ENCODE data around the gene ATXN2.

Gene ATXN2

DNA sequence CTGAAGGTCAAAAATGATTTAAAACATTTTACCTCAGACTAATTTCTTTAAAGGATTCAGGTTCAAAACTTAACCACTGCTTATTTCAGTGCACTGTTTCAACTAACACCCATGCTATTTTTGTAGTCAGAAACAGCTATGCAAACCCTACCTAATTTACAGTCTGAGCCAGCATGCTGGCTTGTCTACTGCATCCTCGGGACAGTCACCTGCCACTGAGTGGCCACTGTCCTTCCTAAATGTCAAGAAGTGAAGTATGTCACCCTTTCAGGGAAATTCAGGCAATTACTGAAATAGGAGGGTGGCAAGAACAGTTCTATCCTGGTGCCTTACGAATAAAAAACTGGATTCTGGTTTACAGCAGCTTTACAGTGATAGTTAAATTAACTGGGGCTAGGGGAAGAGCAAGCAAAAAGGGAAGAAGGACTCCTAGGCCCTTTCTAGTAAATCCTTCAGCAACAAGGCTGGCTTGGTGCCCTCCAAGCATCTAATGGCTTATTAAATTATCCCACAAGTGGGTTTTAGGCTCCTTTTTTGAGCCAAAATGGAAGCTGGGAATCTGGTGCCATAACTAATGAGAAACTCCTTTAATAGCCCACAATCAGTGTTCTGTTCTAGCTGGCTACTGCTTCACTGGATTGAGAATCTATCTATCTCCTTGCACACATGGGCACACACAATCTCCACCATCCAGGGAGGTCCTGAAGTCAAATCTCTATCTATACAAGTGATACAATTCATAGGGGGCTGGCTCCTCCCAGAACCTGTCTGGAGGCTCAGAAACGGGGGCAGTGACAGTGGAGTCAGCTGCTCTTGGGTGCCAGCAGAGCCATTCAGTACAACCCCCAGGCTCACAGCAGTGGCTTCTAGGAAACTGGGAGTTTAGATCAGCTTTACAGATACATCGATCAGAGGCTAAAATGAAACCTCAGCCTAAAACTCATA is 150.0 kb downstream of the ATXN2 start:
- no peak for DNase-seq

DNA sequence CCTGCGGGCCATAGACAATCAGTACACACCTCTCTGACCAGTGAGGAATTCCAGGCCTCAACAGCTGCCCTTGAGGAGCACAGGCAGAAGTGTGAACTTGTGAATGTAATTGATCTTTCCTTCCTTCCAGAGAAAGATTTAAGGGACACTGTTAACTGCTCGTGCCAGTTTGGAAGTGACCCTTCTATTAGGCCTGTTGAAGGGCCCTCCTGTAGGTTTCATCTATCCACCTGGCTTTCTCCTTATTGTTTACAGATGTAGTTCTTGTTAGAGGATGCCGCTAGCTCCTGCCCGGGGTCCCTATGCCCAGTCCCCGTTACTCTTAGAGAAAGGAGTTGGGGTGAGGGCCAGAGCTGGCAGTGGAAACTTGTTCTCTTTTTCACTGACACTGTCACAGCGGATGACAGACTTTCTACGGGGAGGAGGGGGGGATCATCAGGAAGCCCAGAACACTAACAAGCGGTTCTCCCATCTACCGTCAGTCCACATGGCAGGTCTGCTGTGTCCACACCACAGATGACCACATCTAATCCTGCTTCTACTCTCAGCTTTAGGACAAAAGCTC is 150.8 kb downstream of the ATXN2 start:
- no peak for DNase-seq

DNA sequence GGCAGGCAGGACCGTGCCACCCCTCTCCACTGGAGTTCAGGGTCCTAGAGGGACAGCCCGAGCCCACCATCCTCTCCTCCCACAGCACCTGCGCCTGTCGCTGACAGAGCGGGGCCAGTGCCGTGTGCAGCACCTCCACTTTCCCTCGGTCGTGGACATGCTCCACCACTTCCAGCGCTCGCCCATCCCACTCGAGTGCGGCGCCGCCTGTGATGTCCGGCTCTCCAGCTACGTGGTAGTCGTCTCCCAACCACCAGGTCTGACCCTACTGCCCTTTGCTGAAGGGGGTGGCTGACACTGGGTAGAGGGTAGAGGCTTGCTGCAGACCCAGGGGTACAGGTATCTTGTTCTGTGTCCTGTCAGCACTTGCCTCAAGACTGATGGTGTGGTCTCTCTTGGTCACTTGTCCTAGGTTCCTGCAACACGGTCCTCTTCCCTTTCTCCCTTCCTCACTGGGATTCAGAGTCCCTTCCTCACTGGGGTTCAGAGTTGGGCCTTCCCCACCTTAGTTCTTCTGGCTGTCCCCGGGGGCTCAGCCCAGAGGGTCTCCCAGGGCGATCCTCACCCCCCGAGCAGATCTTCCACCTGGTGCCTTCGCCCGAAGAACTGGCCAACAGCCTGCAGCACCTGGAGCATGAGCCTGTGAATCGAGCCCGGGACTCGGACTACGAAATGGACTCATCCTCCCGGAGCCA is 151.4 kb downstream of the ATXN2 start:
- no peak for DNase-seq

DNA sequence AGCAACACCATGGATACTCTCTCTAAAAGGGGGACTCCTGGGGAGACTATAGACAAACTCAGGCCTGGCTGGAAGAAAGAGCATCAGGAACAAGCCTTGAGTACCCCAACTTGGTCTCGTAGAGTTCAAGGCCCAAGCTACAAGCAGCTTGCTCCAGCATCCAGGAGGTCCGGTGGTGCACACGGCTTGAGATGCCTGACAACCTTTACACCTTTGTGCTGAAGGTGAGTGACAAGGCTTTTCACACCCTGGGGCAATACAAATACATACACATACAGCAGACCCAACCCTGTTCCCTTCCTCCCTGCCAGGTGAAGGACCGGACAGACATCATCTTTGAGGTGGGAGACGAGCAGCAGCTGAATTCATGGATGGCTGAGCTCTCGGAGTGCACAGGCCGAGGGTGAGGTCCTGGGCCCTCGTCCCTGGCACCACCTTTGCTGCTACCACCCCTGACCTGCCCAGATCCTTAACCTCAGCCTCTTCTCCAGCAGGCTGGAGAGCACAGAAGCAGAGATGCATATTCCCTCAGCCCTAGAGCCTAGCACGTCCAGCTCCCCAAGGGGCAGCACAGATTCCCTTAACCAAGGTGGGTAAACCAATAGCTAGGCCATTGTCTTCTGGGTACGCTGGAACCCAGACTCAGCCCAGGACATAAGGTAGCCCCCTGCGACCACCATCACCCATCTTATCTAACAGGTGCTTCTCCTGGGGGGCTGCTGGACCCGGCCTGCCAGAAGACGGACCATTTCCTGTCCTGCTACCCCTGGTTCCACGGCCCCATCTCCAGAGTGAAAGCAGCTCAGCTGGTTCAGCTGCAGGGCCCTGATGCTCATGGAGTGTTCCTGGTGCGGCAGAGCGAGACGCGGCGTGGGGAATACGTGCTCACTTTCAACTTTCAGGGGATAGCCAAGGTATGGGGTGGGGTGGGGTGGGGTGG is 152.2 kb downstream of the ATXN2 start:
- DNase-seq, result no peak

DNA sequence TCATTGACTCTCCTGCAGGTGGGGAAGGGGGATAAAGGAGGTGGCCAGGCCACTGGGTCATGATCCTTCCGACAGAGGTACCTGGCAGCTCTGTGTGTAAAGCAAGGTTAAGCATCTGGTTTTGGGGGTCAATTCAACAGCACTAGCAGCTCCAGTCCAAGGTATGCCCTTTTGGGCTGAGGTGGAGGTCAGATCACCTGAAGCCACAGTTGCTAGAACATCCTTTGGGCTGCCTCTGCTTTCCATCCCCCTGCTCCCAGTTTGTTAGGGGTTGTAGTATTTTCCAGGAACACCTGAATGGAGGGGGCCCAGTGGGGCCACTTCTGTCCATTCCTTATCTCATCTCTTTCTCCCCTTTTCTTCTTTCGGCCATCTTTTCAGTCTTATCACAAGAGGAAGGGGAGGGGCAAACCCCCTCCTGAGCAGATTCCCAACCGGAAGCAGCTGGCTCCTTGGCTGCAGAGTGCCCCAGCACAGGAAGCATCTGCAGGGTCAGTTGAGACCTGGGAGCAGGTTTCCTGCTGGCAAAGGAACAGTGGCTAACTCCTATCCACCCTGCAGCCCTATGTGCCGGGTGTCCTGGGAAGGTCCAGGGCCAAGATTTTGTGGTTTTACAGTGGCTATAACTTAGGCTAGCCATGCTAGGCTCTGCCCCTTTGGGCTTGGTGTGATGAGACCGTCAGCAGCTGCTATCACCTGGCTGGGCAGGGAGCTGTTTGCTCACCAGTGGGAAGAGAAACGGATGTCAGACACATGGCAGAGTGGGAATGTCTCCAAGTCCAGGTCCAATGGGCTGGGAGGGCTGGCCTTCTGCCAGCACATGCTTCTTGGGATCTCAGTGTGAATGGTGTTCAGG is 153.2 kb downstream of the ATXN2 start:
- DNase-seq, result no peak

DNA sequence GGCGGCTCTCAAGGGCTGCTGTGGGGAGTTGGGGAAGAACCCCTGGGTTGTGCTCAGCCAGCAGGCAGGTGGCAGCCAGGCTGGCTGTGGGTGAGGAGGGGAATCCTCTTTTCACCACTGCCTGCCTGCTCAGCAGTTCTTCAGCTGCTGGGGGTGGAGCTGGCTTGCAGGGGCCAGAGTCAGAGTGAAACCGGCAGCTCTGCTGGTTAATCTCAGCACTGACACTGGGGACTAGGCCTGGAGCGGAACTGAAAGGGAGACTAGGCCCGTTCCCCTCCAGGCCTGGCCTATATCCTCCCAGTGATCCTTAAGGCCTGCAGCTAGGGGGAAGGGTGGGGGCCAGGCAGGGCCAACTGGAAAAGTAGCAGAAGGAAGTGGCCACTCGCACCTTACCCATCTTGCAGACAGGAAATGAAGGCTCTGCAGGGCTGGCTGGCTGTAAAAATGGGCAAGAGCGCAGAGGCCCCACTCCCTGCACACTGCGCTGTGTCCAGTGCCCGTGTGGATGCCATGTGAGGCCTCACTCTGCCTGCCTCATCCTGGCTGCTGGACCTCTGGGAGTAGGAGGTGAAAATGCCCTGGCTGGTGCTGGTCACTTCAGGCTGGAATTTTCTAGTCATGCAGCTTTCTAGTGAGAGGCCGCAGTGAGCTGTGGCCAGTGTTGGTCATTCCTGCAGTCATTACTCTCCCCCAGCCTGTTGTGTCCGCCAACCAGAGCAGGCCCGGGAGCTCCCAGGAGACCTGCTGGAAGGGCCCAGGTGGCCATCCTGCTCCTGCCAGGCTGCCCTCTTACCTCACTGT is 154.0 kb downstream of the ATXN2 start:
- DNase-seq, result no peak

DNA sequence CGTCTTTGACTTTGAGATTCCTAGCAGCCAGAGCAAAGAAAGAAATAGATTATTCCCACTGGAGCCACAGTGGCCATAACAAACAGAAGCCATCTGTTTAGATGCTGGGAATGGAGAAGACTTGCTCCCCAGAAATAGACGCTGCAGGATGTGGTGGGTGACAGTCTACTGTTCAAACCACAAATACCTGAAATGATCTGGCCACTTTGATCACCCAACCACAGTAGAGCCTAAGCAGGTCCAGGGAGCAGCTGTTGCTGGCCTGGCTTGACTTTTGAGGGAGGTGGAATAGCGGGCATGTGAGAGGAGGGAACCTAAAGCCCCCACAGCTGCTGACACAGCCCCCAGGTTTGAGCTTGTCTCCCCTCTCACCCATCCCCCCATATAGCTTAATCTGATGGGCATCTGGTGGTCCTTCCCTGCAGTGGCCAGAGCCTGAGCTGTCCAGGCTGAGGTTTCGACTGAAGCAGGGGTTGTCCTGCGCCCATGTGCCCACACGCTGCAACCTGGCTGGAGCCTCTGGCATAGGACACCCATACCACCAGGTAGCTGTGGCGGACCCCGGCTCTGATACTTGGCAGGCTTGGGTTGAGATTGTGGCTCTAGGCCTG is 154.7 kb downstream of the ATXN2 start:
- no peak for DNase-seq

DNA sequence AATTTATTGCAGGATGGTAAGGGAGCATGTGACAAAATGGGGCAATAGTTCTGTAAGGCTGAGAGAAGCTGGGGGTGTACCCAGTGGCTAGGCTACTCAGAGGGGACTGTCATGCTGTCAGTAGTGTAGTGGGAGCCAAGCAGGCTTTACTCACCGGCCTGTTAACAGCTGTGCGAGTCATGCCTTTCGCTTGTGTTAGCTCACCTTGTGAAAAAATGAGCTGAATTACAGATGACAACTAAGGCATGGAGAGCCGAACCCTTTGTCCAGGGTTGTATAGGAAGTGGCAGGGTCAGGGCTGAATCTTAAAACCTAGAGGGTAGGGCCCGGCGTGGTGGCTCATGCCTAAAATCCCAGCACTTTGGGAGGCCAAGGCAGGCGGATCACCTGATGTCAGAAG is 155.5 kb downstream of the ATXN2 start:
- no peak for DNase-seq

DNA sequence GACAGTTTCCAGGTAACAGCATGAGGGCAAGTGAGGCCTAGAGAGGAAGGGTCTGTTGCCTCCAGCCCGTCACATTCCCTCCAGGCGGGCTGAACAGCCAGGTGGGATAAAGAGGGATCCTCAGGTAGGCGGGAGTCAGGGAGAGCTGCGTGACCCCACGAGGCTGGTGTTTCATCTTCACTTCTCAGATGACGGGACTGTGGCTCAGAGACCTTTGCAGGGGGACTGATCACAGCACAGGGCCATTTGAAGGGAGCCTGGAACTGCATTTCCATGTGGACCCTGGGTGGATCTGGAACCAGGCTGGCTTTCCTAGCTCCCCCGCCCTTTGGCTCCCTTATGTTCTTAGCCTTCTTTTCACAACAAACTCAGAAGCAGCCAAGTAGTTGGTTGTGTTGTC is 156.0 kb downstream of the ATXN2 start:
- no peak for DNase-seq

DNA sequence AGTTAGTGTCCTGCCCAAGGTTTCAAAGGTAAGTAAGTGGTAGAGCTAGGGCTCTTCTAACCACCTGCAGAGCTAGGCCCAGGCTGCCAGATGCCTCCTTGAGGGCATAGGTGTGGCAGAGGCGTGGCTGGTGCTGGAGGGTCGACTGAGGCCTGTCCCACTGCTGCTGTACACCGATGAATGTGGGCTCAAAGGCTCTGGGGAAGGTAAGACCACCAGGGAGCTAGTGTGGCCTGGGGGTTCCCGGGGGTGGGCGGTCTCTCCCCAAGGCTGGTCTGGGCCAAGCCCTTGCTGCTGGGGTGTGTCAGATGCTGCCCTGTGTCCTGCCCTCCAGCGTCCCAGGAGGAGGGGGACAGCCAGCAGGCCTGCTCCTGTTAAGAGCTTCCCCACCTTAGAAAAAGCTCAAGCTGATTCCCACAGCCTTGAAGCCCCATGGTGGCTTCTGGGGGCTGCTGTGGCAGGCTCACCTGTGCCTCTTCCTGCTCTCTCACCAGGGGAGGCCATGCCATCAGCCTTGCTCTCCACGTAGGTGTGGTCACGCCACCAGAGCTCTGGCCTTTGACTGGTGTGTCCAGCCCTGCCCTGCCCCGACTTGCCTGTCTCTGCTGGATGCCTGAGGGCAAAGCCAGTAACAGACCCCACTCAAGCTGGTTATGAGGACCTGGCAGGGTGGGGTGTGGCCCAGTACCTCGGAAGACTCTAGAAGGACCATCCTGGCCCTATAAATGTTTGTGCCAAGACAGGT is 156.6 kb downstream of the ATXN2 start:
- no peak for DNase-seq

DNA sequence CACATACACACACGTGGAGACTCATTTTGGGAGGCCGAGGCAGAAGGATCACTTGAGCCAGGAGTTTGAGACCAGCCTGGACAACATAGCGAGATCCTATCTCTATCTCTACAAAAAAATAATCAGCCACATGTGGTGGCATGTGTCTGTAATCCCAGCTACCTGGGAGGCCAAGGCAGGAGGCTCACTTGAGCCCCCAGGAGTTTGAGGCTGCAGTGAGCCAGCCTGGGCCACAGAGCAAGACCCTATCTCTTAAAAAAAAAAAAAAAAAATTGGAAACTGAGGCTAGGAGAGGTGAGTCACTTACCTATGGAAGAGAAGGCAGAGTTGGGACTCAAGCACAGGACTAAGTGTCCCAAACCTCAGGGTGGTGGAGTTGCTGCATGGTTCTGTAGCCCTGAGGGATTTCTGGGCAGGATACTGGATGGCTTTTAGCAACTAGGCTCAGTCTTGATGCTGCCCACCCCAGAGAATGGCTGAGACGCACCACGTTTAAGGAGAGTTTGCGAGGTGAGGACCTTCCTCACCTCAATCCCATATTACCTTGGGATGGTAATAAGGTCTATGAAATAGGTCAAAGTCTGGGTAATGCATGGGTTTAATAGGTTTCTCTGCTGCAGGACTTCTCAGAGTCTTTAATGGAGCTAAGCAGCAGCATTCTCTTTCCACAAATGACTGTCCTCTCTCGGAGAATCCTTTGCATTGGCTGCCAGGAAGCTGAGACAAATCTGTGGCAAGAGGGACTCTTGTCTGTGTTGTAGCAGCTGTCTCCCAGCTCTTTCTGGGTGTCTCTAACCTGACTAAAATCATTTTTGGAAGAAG is 157.8 kb downstream of the ATXN2 start:
- no peak for DNase-seq

DNA sequence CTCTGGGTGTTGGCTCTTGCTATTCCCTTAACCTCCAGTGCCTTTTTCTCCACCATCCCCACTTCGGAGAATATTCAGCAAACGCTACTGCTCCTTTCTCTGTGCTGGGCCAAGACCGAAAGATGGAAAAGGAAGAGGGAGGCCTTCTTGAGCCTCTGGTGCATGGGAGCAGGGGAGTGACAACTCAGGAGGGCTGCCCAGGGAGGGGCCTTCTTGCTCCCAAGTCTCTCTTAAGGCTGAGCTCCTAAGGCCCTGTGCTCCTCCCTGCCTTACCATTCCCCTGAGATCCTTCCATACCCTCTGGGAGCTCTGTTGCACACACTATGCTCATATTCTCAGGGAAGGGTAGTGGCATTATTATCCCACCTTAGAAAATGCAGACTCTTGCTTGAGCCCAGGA is 158.5 kb downstream of the ATXN2 start:
- DNase-seq, result no peak

DNA sequence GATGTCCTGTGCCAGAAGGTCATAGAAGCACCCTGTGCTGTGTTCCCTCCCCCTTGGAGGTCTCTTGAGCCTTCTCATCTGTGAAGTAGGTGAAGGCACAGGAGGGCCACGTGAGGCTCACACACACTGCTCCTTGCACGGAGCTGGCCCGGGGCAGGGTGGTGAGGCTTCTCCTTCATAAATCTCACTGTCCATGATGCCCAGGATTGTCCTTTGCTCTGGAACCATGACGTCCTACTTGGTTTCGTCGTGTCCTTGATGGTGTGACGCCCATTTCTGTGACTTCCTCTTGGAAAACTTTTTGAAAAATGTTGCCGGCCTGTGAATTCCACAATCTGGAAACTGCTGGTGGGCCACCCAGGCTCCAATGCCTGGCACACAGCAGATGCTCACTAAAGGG is 159.0 kb downstream of the ATXN2 start:
- DNase-seq, result no peak

DNA sequence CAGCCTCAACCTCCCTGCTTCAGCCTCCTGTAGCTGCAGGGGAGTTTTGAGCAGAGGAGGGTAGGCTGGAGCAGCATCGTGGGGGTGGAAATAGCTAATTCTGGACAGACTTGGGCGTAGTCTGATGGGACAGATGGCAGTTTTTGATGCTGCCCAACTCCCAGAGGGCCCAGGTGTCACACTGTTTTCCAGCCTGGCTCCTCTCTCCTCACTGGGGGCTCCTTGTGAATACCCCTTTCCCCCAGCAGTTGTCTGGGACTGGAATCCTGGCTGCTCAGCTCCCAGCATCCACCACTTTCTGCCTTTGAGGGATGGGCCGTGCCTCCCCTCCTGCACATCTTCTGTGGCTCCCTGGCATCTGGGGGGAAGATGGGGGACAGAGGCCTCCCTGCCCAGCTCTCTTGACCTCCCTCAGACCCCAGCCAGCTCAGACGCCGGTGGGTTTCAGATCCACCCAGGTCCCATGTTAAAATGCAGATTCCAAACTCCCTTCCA is 159.4 kb downstream of the ATXN2 start:
- DNase-seq, result no peak

DNA sequence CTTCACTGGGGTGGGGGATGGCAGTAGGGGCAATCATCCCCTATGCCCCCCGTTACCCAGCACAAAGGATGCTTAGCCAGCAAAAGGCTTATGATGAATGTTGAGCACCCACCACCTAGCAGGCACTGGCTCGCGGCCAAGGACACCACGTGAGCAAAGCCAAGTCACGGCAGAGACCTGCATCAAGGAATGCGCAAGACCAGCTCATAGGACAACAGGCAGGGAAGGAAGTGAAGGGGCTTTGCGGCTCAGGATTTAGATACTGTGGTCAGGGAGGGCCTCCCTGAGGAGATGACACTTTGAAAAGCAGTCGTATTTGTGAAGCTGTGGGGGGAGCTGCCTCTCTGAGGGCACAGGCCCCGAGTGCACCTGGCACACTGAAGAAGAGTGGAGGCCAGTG is 160.6 kb downstream of the ATXN2 start:
- no peak for DNase-seq

DNA sequence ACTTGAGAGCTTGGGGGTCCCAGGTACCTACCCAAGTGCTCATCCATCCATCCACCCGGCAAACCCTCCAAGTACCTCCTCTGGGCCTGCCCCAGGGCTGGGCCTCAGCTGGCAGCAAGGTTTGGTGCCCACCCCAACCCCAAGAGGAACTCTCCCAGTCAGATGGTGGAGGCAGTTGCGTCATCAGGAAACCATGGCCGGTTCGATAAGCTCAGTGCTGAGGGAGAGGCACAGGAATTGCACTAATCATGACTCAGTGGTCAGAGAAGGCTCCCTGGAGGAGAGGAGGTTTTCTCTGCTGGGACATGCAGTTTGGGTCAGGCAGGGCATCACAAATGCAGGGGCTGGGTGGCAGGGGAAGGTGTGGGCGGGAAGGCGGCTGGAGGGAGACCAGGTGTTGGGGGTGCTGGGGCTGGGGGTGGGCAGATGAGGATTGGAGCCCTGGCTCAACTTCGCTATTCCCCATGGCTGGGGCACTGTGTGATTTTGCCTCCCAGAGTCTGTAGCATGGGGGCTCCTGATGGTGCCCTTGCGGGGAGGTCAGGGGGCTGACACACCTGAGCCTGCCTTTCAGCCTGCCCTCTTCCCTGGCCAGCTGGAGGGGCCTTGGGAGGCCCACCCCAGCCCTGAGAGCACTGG is 161.2 kb downstream of the ATXN2 start:
- DNase-seq, result no peak

DNA sequence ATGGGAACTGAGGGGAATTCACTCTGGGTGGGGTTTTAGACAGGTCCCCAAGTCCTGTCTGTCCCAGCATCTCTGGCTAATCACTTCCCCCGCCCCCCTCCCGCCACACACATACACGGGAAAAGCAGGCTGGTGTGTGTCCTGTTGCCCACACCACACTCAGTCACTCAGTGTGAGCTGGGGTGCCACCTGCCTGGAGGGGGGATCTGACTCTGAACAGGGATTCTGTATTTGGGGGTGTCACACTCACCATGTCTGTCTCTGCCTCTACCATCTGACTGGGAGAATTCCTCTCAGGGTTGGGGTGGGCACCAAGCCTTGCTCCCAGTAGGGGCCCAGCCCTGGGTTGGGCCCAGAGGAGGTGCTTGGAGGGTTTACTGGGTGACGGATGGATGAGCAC is 162.3 kb downstream of the ATXN2 start:
- DNase-seq, result no peak

DNA sequence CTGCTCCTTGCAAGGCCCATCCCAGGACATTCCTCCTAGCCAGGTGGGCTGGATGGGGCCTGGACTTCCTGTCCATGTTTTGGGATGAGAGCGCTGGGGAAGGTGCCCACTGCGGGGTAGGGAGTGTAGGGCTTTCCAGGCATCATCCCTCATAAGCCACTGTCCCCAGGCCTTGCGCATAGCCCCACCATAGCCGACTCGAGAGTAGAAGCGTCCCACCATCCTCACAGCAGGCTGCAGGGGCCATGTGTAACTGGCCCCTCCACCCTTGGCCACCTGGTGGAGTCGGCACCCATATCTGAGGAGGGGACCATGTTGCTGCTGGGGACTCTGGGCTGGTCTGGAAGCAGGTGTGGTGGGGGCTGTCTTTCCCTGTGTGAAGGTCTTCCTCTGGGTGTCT is 162.8 kb downstream of the ATXN2 start:
- DNase-seq, result no peak
